Measurements from ENCODE around the gene ELL. TPM values are rescaled to one million over a fixed set of nuclear protein-coding genes. Genes with fewer than 3 reads are reported as not detected.
"Not testable (repeated sequence)": the region's sequence is repeated elsewhere in the genome, so short reads cannot be mapped to it uniquely, and the experiment has no call there.

Gene ELL
- total RNA-seq, 2 experiments from 2014 or later: 14.1 TPM

GRCh38 chr19:18415178-18415867 lies 106.5 kb downstream of the ELL start:
- peaks cover 43% of the 10 kb centered on the region for H3K4me1 Mint-ChIP-seq (ENCODE audit: low read depth)
- CTCF ChIA-PET: interaction anchor here (1.2 to 6.7 kb wide), 6 partner anchors 25 to 207 kb away, joined by 3 to 103 read pairs (median 4); no protein-coding TSS in a partner anchor

GRCh38 chr19:18414504-18415177 lies 107.2 kb downstream of the ELL start:
- intact Hi-C loops (cut with micrococcal nuclease): loop anchor here (2.0 to 5.0 kb wide), 3 partner anchors 87 to 210 kb away; partner anchors contain the start of gene RAB3A
- CTCF ChIA-PET: interaction anchor here (0.6 to 6.7 kb wide), 7 partner anchors 8 to 207 kb away, joined by 3 to 103 read pairs (median 4); no protein-coding TSS in a partner anchor
- peaks cover 42% of the 10 kb centered on the region for H3K27me3 Mint-ChIP-seq (ENCODE audit: low read depth)
- H3K4me1 Mint-ChIP-seq (ENCODE audit: low read depth): peaks cover 40% of the 10 kb centered on the region
- no peak overlapping the region for H3K4me3 Mint-ChIP-seq
- no peaks in the 10 kb centered on the region for H3K9me3 Mint-ChIP-seq
- DNase-seq: no peak
- H3K27ac Mint-ChIP-seq: no peak overlapping the region
- H3K36me3 Mint-ChIP-seq (ENCODE audit: low read depth): no peaks in the 10 kb centered on the region

More at GRCh38 chr19:18415178-18415867, 106.5 kb downstream of the ELL start:
- Mint-ChIP-seq H3K4me3 (peak overlapping the region; percentile 70), H3K36me3 (ENCODE audit: low read depth) (no peaks in the 10 kb centered on the region), H3K9me3 (no peaks in the 10 kb centered on the region), H3K27me3 (ENCODE audit: low read depth) (peaks cover 42% of the 10 kb centered on the region), H3K27ac (no peak overlapping the region)
- DNase-seq: no peak
- intact Hi-C loops (cut with micrococcal nuclease): loop anchor here (2.0 to 5.0 kb wide), 2 partner anchors 123 to 211 kb away; partner anchors contain the start of gene RAB3A

- CTCF ChIA-PET: interaction anchor here (0.6 to 6.7 kb wide), 11 partner anchors 9 to 161 kb away, joined by 3 to 103 read pairs (median 5); no protein-coding TSS in a partner anchor
- H3K27me3 Mint-ChIP-seq (ENCODE audit: low read depth): peaks cover 34% of the 10 kb centered on the region
- no peak for DNase-seq
- no peaks in the 10 kb centered on the region for H3K9me3 Mint-ChIP-seq
- no peak overlapping the region for H3K4me3 Mint-ChIP-seq
- no peak overlapping the region for H3K27ac Mint-ChIP-seq
- intact Hi-C loops (cut with micrococcal nuclease): loop anchor here (5.0 kb wide), 1 partner anchor 85 kb away; no protein-coding TSS in a partner anchor
- H3K36me3 Mint-ChIP-seq (ENCODE audit: low read depth): no peaks in the 10 kb centered on the region
- peaks cover 27% of the 10 kb centered on the region for H3K4me1 Mint-ChIP-seq (ENCODE audit: low read depth)
These were observed 109.1 kb downstream of the ELL start for GRCh38 chr19:18412610-18413239.

DNA sequence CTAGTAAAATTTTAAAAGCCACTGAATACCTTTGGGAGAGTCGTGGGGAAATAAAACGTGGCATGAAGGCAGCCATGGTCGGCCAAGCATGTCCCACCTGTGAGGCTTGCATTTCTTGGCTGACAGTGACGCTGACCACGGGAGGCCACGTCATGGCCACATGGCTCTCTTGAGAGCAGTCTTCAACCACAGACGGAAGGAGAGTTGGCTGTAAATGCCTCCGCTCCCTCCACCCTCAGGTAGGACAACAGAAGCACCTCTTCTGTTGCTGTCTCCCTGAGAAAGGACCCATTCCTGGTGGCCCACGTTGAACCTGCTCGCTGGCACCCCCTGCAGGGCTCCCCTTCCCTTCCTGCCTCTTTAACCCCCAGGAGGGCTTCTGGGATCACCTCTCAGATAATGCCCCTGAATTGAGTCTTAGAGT lies 113.8 kb downstream of the ELL start:
- DNase-seq: peak; percentile 46

GRCh38 chr19:18406749-18407148 lies 115.1 kb downstream of the ELL start:
- DNase-seq: no peak
- CTCF ChIA-PET: interaction anchor here (0.7 to 4.6 kb wide), 3 partner anchors 18 to 161 kb away, joined by 3 to 21 read pairs (median 4); no protein-coding TSS in a partner anchor
- Mint-ChIP-seq H3K27me3 (ENCODE audit: low read depth) (peaks cover 2% of the 10 kb centered on the region), H3K4me1 (ENCODE audit: low read depth) (no peaks in the 10 kb centered on the region), H3K4me3 (no peak overlapping the region), H3K27ac (no peak overlapping the region), H3K9me3 (no peaks in the 10 kb centered on the region), H3K36me3 (ENCODE audit: low read depth) (no peaks in the 10 kb centered on the region)
- intact Hi-C loops (cut with micrococcal nuclease): no loop called here

More for the DNA sequence above, 113.8 kb downstream of the ELL start:
- CTCF ChIA-PET: interaction anchor here (1.1 kb wide), 1 partner anchor 68 kb away, joined by 3 read pairs; no protein-coding TSS in a partner anchor
- Mint-ChIP-seq H3K4me1 (ENCODE audit: low read depth) (no peaks in the 10 kb centered on the region), H3K27me3 (ENCODE audit: low read depth) (peaks cover 10% of the 10 kb centered on the region), H3K27ac (no peak overlapping the region), H3K36me3 (ENCODE audit: low read depth) (no peaks in the 10 kb centered on the region), H3K4me3 (no peak overlapping the region), H3K9me3 (no peaks in the 10 kb centered on the region)
- intact Hi-C loops (cut with micrococcal nuclease): no loop called here

GRCh38 chr19:18405754-18406153 lies 116.1 kb downstream of the ELL start:
- CTCF ChIA-PET: interaction anchor here (0.7 to 4.6 kb wide), 2 partner anchors 17 to 128 kb away, joined by 4 to 21 read pairs; no protein-coding TSS in a partner anchor
- H3K27ac Mint-ChIP-seq; H3K9me3 Mint-ChIP-seq; intact Hi-C loops (cut with micrococcal nuclease); H3K36me3 Mint-ChIP-seq (ENCODE audit: low read depth); DNase-seq; H3K4me3 Mint-ChIP-seq; H3K27me3 Mint-ChIP-seq (ENCODE audit: low read depth); H3K4me1 Mint-ChIP-seq (ENCODE audit: low read depth): not testable (repeated sequence)

DNA sequence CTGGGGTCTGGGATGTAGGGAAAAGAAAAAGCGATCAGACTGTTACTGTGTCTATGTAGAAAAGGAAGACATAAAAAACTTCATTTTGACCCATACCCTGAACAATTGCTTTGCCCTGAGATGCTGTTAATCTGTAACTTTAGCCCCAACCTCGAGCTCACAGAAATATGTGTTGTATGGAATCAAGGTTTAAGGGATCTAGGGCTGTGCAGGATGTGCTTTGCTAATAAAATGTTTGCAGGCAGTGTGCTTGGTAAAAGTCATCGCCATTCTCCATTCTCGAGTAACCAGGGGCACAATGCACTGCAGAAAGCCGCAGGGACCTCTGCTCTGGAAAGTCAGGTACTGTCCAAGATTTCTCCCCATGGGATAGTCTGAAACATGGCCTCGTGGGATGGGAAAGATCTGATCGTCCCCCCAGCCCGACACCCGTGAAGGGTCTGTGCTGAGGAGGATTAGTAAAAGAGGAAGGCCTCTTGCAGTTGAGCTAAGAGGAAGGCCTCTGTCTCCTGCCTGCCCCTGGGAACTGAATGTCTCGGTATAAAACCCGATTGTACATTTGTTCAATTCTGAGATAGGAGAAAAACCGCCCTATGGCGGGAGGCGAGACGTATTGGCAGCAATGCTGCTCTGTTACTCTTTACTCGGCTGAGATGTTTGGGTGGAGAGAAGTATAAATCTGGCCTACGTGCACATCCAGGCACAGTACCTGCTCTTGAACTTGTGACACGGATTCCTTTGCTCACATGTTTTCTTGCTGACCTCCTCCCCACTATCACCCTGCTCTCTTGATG lies 119.2 kb downstream of the ELL start:
- H3K4me3 Mint-ChIP-seq; H3K9me3 Mint-ChIP-seq; H3K36me3 Mint-ChIP-seq (ENCODE audit: low read depth); intact Hi-C loops (cut with micrococcal nuclease); DNase-seq; H3K27me3 Mint-ChIP-seq (ENCODE audit: low read depth); H3K4me1 Mint-ChIP-seq (ENCODE audit: low read depth); H3K27ac Mint-ChIP-seq; CTCF ChIA-PET: not testable (repeated sequence)

DNA sequence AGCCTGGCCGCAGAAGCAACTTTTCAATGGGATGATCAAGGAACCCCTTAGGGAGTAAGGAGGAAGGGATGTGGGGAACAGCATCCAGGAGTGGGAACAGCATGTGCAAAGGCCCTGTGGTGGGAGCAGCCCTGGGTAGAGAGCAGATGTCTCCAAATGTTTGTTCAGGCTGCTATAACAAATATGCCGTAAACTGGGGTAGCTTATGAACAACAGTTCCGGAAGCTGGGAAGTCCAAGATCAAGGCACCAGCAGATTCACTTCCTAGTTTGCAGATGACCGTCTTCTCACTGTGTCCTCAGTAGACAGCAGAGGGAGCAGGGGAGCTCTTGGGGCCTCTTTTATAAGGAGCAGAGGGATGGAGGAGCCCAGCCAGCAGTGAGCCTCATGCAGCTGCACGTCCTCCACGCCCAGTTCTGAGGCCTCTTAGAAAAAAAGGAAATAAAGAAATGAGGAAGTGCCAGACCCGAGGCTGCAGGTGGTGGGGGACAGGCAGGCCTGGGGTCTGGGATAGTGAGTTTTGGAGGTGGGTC lies 120.2 kb downstream of the ELL start:
- Mint-ChIP-seq H3K27me3 (ENCODE audit: low read depth) (peaks cover 7% of the 10 kb centered on the region), H3K36me3 (ENCODE audit: low read depth) (no peaks in the 10 kb centered on the region), H3K9me3 (no peaks in the 10 kb centered on the region), H3K27ac (no peak overlapping the region), H3K4me3 (no peak overlapping the region), H3K4me1 (ENCODE audit: low read depth) (peaks cover 4% of the 10 kb centered on the region)
- CTCF ChIA-PET: no interaction called here
- DNase-seq: no peak
- intact Hi-C loops (cut with micrococcal nuclease): no loop called here

DNA sequence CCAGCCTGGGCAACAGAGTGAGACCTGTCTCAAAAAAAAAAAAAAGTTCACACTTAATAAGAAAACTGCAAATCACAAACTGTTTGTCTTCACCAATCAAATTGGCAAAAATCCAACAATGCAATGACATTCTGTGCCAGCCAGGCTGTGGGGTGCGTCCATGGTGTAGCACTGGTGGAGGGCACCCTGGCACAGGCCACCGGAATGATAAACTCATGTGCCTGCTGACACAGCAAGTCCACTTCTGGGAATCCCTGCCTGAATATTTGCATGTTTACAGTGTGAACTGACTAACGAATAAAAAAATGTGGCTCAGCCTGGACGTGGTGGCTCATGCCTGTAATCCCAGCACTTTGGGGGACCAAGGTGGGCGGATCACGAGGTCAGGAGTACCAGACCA lies 122.9 kb downstream of the ELL start:
- Mint-ChIP-seq H3K4me1 (ENCODE audit: low read depth) (peaks cover 4% of the 10 kb centered on the region), H3K4me3 (no peak overlapping the region), H3K27me3 (ENCODE audit: low read depth) (peaks cover 8% of the 10 kb centered on the region), H3K9me3 (no peaks in the 10 kb centered on the region), H3K27ac (no peak overlapping the region), H3K36me3 (ENCODE audit: low read depth) (no peaks in the 10 kb centered on the region)
- no peak for DNase-seq
- intact Hi-C loops (cut with micrococcal nuclease): no loop called here
- CTCF ChIA-PET: no interaction called here

GRCh38 chr19:18397242-18398202 lies 124.3 kb downstream of the ELL start, which contains the start of gene LRRC25:
Gene LRRC25 (minus strand): TSS chr19:18397622. CDS start chr19:18396963, 659 bp downstream.
- intact Hi-C loops (cut with micrococcal nuclease): no loop called here
- no peak for DNase-seq
- Mint-ChIP-seq H3K36me3 (ENCODE audit: low read depth) (no peaks in the 10 kb centered on the region), H3K27ac (no peak within 1 kb of the TSS), H3K9me3 (no peaks in the 10 kb centered on the region), H3K27me3 (ENCODE audit: low read depth) (peaks cover 11% of the 10 kb centered on the region), H3K4me1 (ENCODE audit: low read depth) (peaks cover 4% of the 10 kb centered on the region), H3K4me3 (no peak within 1 kb of the TSS)
- CTCF ChIA-PET: interaction anchor here (0.8 to 1.3 kb wide), 2 partner anchors 8 to 9 kb away, joined by 3 to 4 read pairs; no protein-coding TSS in a partner anchor
